Breast epithelium (tissue), 3 donors: Measurements from ENCODE around the gene TMEM126A.

Source experiments
- CTCF ChIP-seq, 3 donors: fragments of 450-650 bp; IDR thresholded peaks; one replicate each; pipeline ENCODE4 v1.5.1; 2016 to 2017; ENCODE audit warnings: antibody characterized with exemption in 3 of 3, mild to moderate bottlenecking in 3 of 3, moderate library complexity in 3 of 3
- POLR2A ChIP-seq: fragments of 450-650 bp; IDR thresholded peaks from one replicate; pipeline ENCODE4 v1.6.1; 2016; ENCODE audit warnings: antibody characterized with exemption, mild to moderate bottlenecking, moderate library complexity

- TF ChIP-seq CTCF (IDR thresholded peaks at IDR 0.05) (peak in 2 of 3 donors; percentile 11 to 25), POLR2A (peak; percentile 99)
Observed at GRCh38 chr11:85664615-85665481, 17.1 kb downstream of the TMEM126A start, which contains the start of gene CREBZF.
